ENCODE data around the gene DYTN.

Gene DYTN

GRCh38 chr2:206696910-206697309 is 21.3 kb downstream of the DYTN start:
- no peak for DNase-seq

GRCh38 chr2:206693399-206694137 is 24.6 kb downstream of the DYTN start:
- peak; percentile 47 for DNase-seq

DNA sequence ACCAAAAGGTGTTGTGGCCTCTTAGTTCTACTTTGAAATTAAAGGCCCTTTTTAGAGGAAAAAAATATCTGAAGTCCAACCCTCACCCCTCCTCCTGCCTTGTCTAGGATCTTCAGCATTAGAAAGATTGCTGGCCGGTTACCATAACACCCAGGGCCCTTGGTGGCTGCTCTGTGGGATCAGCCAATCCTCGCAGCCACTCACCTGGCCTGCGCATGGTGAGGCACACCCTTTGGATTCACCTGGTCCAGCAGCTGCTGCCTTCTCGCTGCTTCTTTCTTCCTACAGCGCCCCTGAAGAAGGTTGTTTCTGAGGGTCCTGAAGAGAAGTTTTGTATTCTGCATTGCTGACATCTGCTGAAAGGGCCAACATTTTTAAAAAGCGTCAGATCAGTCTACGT is 25.2 kb downstream of the DYTN start:
- DNase-seq, result no peak

DNA sequence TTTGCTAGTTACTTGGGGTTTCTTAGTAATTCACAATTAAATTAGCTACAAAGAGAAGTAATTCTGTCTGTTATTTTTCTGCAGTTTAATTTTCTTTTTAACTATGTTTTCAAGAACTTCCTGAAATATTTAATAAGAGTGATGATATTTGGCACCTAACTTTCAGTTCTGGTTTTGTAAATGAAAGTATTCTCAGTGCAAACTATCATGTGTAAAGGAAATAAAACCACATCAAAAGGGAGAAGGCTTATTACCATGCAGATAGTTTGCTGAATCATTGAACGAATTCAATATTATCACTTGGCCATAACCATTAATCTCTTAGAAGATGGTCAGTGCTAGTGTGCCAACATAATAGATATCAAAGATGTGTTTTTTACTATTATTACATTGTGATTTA is 29.2 kb downstream of the DYTN start:
- DNase-seq, result no peak

GRCh38 chr2:206688453-206688852 is 29.7 kb downstream of the DYTN start:
- no peak for DNase-seq

GRCh38 chr2:206683546-206683945 is 34.6 kb downstream of the DYTN start:
- DNase-seq, result no peak

DNA sequence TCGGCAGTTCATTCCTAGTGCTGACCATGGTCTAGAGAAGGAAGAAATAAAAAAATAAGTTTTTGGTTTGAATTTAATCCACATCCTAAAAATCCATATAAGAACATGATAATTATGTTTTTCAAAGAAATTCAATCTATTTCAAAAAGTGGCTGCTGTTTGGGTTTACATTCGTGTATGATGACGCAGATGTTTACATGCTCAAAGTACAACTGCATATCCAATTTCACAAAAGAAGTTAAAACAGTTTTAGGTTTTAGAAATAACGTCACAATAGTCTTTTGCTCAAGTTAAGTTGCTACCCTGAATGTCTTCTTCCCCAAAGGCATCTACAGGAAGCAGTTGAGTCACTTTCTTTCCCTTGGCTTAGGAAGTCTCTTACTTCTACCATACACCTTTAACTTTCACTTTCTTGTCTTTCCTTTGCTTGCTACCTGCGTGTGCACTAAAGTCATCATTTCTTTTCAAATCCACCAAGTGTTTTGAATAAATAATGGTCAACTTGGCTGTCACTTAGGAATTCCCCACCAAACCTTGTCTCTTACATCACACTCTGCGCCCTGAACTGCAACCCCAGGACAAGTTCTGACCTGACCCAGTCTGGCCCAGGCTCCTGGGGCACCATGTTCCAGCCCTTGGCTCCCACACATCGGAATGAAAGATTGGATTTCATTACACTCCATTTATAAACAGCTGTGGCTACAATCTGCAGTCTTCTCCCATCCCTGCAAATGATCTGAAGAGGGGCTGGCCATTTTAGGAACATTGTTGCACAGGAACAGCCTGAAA is 47.5 kb downstream of the DYTN start:
- DNase-seq, result no peak

DNA sequence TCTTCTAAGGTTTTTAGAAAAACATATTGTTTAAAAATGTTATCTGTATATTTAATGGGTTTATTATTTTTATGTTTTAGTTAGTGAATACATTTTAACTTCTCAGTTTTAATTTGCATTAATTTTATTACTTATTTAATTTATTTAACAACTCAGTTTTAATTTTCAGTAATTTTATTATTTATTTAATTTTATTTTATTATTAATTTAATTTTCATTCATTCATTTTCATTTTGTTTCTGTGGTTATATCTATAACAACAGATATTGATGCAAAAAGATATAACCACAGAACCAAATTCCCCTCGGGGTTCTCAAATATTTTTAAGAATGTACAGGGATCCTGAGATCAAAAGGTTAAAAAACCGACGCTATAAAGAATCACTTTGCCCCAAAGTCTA is 52.9 kb downstream of the DYTN start:
- no peak for DNase-seq

GRCh38 chr2:206657087-206657486 is 61.1 kb downstream of the DYTN start:
- DNase-seq, result no peak

DNA sequence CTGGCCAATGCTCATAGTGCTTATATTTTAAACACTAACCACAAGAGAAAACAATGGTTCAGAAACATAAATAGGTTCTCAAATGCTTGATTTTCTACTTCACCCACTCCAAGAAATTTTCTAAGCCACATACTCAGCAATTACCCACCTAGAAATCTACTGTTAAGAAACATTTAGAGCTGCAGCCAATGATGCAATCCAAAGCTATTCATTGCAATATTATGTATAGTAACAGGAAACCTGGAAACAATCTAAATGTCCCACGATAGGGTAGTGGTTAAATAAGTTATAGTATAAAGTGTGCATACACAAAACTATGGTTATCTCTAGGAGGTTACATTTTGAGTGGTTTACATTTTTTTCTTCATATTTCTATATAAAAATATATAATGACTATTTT is 70.2 kb downstream of the DYTN start:
- DNase-seq, result no peak

- no peak for DNase-seq
Measured at GRCh38 chr2:206642075-206643025, 75.8 kb downstream of the DYTN start, which contains the start of gene FAM237A. Gene FAM237A (plus strand): TSS chr2:206642487. CDS start chr2:206644237, 1,750 bp downstream.

DNA sequence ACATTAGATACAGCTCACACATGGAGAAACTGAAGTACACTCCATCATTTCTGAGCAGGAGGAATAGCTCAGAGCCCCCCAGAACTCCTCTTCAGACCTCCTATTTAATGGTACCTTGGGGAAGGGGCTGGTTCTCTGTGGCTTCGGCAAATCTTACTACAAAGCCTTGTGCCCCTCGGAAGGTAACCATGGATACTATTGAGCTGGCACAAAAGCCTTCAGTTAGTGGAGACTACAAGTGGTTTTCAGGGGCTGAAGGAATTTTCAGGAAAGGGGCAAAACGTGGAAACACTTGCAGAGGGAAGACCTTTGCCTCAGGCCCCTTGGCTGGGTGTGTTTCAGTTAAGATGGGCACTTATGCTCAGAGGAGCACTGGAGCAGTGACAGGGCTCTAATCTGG is 77.0 kb downstream of the DYTN start:
- no peak for DNase-seq

DNA sequence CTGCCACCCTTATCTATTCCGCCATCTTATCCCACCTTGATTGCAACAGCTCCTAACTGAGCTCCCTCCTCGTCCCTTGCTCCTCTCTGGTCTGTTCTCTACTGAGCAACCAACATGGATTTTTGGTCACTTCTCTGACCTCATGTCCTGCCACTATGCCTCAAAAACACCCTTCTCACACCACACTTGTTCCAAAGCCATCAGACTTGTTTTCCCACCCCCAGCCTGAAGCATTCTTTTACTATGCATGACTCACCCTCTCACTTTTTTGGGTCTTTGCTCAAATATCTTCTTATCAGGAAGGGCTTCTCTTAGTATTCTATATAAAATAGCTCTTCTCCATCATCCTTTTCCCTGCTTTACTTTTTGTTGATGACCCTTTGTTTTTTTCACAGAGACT is 78.6 kb downstream of the DYTN start:
- no peak for DNase-seq

DNA sequence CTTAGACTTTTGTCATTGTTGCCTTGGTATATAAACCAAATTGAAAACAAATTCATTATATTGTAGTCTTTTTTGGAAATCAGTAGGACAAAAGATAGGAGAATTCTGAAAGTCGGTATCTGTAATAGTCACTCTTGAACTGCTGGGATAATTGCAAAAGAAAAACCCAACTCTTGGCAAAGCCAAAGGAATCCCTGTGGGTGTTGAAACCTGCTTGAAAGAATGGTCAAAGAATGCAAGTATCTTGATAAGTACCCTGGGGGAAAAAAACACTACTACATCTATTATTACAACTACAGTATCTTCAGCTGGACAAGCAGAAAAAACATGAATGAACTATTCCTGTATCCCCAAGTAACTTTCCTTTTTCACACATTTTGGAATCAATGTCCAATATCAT is 83.2 kb downstream of the DYTN start:
- no peak for DNase-seq

GRCh38 chr2:206631340-206631739 is 86.9 kb downstream of the DYTN start:
- DNase-seq, result no peak

DNA sequence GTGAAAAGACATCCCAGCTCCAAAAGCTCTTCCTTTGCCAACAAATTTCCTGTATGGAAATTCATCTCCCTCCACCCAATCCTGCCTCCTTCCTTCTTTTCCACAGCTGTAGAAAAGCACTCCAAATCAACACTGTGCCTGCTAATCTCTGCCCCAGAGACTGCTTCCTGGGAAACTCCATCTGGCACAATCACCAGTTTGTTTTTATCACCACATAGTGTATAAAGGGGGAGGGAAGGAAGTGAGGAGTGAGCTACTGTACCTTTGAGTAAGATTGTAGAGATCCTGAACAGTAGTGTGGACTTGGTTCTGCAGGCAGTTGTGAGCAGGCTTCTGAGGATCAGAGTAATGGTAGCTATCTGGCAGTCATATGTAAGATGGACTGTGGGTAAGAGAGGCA is 90.6 kb downstream of the DYTN start:
- no peak for DNase-seq

GRCh38 chr2:206626108-206626507 is 92.1 kb downstream of the DYTN start:
- DNase-seq, result no peak

GRCh38 chr2:206619011-206619410 is 99.2 kb downstream of the DYTN start:
- DNase-seq, result no peak

DNA sequence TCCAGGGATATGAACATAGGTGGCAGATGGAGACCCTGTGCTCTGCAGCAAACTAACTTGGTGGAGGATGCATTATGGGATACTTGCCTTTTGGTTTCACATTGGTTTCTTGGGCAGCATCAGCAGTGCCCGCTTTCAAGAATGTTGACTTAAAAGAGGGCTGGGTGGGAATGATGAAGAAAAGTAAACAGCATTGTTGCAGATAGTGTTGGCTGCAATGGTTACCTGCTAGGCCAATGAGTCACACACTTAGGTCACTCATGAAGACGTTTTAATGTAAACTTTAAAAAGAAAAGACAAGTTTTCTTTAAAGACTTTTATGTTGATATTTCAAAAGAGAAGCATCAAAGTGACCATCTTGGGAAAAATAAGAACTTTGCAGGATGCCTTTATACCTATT is 102.0 kb downstream of the DYTN start:
- DNase-seq, result no peak

DNA sequence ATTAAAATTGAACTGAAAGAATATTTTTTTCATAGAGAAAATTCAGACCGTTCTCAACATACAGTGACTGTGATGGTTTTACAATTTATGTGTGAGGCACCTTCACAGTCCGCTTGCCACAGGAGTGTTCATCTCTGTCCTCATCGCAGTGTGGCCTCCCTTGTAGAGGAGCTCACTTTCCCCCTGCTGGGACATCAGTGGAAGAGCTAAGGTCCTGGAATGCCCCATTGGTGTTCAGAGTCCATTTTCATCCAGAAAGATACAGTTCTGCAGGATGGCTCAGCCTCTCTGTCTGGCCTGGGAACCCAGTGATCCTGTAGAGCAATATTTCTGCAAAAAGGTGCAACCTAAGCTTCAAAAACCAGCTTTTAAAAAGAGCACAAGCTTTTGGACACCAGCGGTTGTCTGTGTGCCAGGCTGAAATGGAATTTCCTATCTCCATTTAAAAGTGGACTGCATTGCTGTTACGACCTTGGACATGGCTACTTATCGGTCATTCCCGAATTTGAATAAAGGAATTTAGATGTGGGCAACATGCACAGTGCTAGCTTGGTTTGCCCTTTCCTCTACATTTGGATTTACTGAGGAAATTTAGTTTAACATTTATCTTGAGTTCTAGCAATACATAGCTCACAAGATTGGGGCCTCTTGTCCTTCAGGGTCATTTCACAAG is 102.6 kb downstream of the DYTN start:
- no peak for DNase-seq

DNA sequence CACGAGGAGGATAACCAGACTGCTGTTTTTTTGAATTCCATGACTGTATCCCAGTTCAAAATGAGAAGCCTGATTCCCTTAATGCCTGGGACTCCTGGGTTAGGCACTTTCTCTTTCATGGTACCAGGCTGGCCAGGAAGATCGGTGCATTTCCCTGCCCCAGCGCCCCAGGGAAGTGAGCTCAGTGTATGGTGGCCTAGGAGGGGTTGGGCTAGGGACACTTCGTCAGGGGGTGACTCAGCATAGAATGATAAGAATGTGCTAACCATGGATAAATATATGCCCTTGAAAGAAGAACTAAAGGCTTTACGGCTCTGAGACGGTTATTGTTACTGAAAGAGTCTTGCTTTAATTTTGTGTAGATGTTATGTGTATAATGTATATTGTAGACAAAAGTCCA is 103.4 kb downstream of the DYTN start:
- DNase-seq, result no peak

GRCh38 chr2:206611736-206612135 is 106.5 kb downstream of the DYTN start:
- no peak for DNase-seq

DNA sequence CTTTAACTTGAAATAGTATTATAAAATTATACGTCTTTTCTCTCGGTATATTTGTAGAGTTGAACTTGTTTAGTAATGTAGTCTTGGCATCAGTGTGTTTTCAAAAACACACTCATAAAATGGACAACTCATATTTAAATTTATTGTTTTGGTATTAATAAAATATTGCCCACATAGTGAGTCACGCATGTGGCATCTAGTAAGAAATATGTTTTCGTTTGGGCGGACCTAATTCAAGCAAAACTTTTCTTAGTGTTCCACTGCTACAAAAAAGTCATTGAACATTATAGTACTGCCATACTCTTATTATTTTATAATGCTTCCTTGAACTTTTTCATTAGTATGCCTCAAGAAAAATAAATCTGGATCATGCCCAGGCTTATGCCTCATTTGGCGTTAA is 107.0 kb downstream of the DYTN start:
- DNase-seq, result no peak
